GM12878 (cell line): ENCODE measurements around the gene CNNM4. TPM values are rescaled to one million over a fixed set of nuclear protein-coding genes. Genes with fewer than 3 reads are reported as not detected.

Experiments used
- ATAC-seq: fragments of 200-7000 bp; cut with Tn5 transposase; 3 replicates; pipeline ENCODE4 v1.9.1; 2020; ENCODE audit warnings: mild to moderate bottlenecking, moderate library complexity
- BruUV-seq: library from RNA; stranded (reverse); fragments of 400-500 nt; replicated peaks from 2 replicates; lab custom pipeline; 2021; lab: Mats Ljungman, UMichigan
- CTCF ChIA-PET: fragments of 300-600 bp; sonication (Branson Sonifier 250); formaldehyde crosslinking; extraction: SDS; loops from one replicate; lab custom pipeline; 2021; ENCODE audit warnings: inconsistent platforms; lab: Yijun Ruan, JAX
- POLR2A ChIA-PET: fragments of 350-600 bp; formaldehyde crosslinking; extraction: SDS; loops from one replicate; lab custom pipeline; 2021; ENCODE audit warnings: inconsistent platforms; lab: Charles Lee
- RAD21 ChIA-PET: fragments of 300-600 bp; sonication (Branson Sonifier 250); formaldehyde crosslinking; loops from one replicate; lab custom pipeline; 2023; ENCODE audit warnings: antibody characterized with exemption; ENCODE audit not compliant: unreplicated experiment; lab: Charles Lee
- SMC1A ChIA-PET: fragments of 300-600 bp; sonication (Branson Sonifier 250); formaldehyde crosslinking; loops from one replicate; lab custom pipeline; 2023; ENCODE audit not compliant: unreplicated experiment, uncharacterized antibody; lab: Charles Lee
- DNase-seq: peaks from one replicate; pipeline ENCODE4 v3.0.0-alpha.2; 2011; ENCODE audit warnings: low read depth, low spot score
- FAIRE-seq: peaks from 3 replicates; lab custom pipeline; 2011; peaks lifted over from hg19 to GRCh38; lab: Jason Lieb, UNC
- H2AFZ ChIP-seq: 2 replicates; pipeline ENCODE4 v1.6.0; 2011; ENCODE audit warnings: low read depth, low read length, control low read depth; ENCODE audit not compliant: control insufficient read depth
- H3K27ac ChIP-seq: 2 replicates; pipeline ENCODE4 v1.5.1; 2011; ENCODE audit warnings: control low read depth; ENCODE audit not compliant: control insufficient read depth, insufficient read depth
- H3K27me3 ChIP-seq, 2 experiments: replicated peaks in 1 of 2; 2 replicates each; pipeline versions ENCODE4 v1.6.0 to v1.6.1; 2011; ENCODE audit warnings: low read length in 1 of 2; ENCODE audit not compliant: control insufficient read depth in 2 of 2, insufficient read depth in 2 of 2
- H3K36me3 ChIP-seq, 2 experiments: 2 replicates each; pipeline ENCODE4 v1.5.1; 2011; ENCODE audit warnings: low read length in 1 of 2; ENCODE audit not compliant: control insufficient read depth in 2 of 2, insufficient read depth in 2 of 2
- H3K4me1 ChIP-seq: 2 replicates; pipeline ENCODE4 v1.6.1; 2011; ENCODE audit warnings: mild to moderate bottlenecking, low read length, moderate library complexity, mixed read lengths; ENCODE audit not compliant: control insufficient read depth, insufficient read depth
- H3K4me2 ChIP-seq: 2 replicates; pipeline ENCODE4 v1.6.0; 2011; ENCODE audit warnings: control low read depth; ENCODE audit not compliant: control insufficient read depth, insufficient read depth
- H3K4me3 ChIP-seq: fragments of 200-600 bp; sonication (generic); 2 replicates; pipeline ENCODE4 v1.5.1; 2016
- H3K79me2 ChIP-seq: 2 replicates; pipeline ENCODE4 v1.6.0; 2011; ENCODE audit warnings: low read length; ENCODE audit not compliant: control insufficient read depth, insufficient read depth
- H3K9ac ChIP-seq: 2 replicates; pipeline ENCODE4 v1.8.0; 2011; ENCODE audit warnings: low read length, control low read depth, mixed read lengths; ENCODE audit not compliant: control insufficient read depth, insufficient read depth
- H3K9me3 ChIP-seq: replicated peaks from 3 replicates; pipeline ENCODE4 v1.5.1; 2011; ENCODE audit warnings: mild to moderate bottlenecking, low read length; ENCODE audit not compliant: control insufficient read depth, insufficient read depth
- H4K20me1 ChIP-seq: 2 replicates; pipeline ENCODE4 v1.6.0; 2011; ENCODE audit not compliant: control insufficient read depth, insufficient read depth
- BCLAF1 ChIP-seq: fragments of 450-650 bp; IDR thresholded peaks from 2 replicates; pipeline ENCODE4 v1.6.1; 2017; ENCODE audit warnings: antibody characterized with exemption, mild to moderate bottlenecking, moderate library complexity
- CHD1 ChIP-seq: IDR thresholded peaks from 2 replicates; pipeline ENCODE4 v1.6.1; 2012; ENCODE audit warnings: low read depth, low read length, improper control_type of control experiment
- ETV6 ChIP-seq, 2 experiments: fragments of 450-650 bp in 1 of 2; IDR thresholded peaks in 1 of 2; conservative IDR thresholded peaks in 1 of 2; 2 replicates each; pipeline ENCODE4 v1.6.1; 2014; ENCODE audit warnings: antibody characterized with exemption in 1 of 2, borderline replicate concordance in 1 of 2, low read depth in 1 of 2, mild to moderate bottlenecking in 1 of 2, moderate library complexity in 1 of 2
- FOS ChIP-seq: IDR thresholded peaks from 3 replicates; pipeline ENCODE4 v1.6.1; 2011; ENCODE audit warnings: borderline replicate concordance; ENCODE audit not compliant: insufficient read length; ENCODE audit errors: extremely low read depth
- IKZF2 ChIP-seq, 2 experiments: fragments of 450-650 bp; IDR thresholded peaks; 2 replicates each; pipeline ENCODE4 v1.6.1; 2017; ENCODE audit warnings: mild to moderate bottlenecking in 2 of 2, moderate library complexity in 2 of 2
- LARP7 ChIP-seq: fragments of 450-650 bp; IDR thresholded peaks from 2 replicates; pipeline ENCODE4 v1.6.1; 2017; ENCODE audit warnings: mild to moderate bottlenecking
- MXI1 ChIP-seq: fragments of 150-350 bp; IDR thresholded peaks from 2 replicates; pipeline ENCODE4 v1.6.1; 2011; ENCODE audit warnings: low read depth, mild to moderate bottlenecking, inconsistent platforms, low read length, improper control_type of control experiment
- POLR2A ChIP-seq: IDR thresholded peaks from 2 replicates; pipeline ENCODE4 v1.6.1; 2011; ENCODE audit warnings: low read depth, mild to moderate bottlenecking, low read length
- RAD51 ChIP-seq: fragments of 450-650 bp; IDR thresholded peaks from 2 replicates; pipeline ENCODE4 v1.6.1; 2016; ENCODE audit warnings: moderate library complexity, mild to moderate bottlenecking, inconsistent platforms
- SIX5 ChIP-seq: IDR thresholded peaks from 2 replicates; pipeline ENCODE4 v1.6.1; 2011; ENCODE audit warnings: mild to moderate bottlenecking, low read depth, low read length, moderate library complexity; ENCODE audit not compliant: severe bottlenecking
- SMAD5 ChIP-seq: IDR thresholded peaks from 2 replicates; pipeline ENCODE4 v1.6.1; 2016; ENCODE audit warnings: antibody characterized with exemption, low read depth
- SRF ChIP-seq, 2 experiments: IDR thresholded peaks; 2 replicates each; pipeline ENCODE4 v1.6.1; 2011; ENCODE audit warnings: low read depth in 2 of 2, low read length in 2 of 2, mild to moderate bottlenecking in 1 of 2, moderate library complexity in 1 of 2
- STAT1 ChIP-seq: fragments of 450-650 bp; conservative IDR thresholded peaks from 2 replicates; pipeline ENCODE4 v1.6.1; 2014; ENCODE audit warnings: antibody characterized with exemption, mild to moderate bottlenecking
- TAF1 ChIP-seq: IDR thresholded peaks from 2 replicates; pipeline ENCODE4 v1.6.1; 2011; ENCODE audit warnings: mild to moderate bottlenecking, low read depth, low read length, borderline replicate concordance
- WRNIP1 ChIP-seq: IDR thresholded peaks from 2 replicates; pipeline ENCODE4 v1.6.1; 2011; ENCODE audit warnings: low read depth, low read length, improper control_type of control experiment, borderline replicate concordance
- ZNF24 ChIP-seq: fragments of 450-650 bp; IDR thresholded peaks from 2 replicates; pipeline ENCODE4 v1.6.1; 2017; ENCODE audit warnings: antibody characterized with exemption, mild to moderate bottlenecking
- WGBS: methylation state at CpG from one replicate; pipeline ENCODE4 v1.1.6; 2016; ENCODE audit warnings: low lambda C conversion rate; ENCODE audit not compliant: insufficient replicate concordance, insufficient coverage; ENCODE audit errors: missing lambda C conversion rate; 5-methylcytosine and 5-hydroxymethylcytosine counted together
- in situ Hi-C: fragments of 300-500 bp; cut with MboI; formaldehyde crosslinking; loops from 9 replicates; pipeline ENCODE4 v1.14.3; 2018; ENCODE audit warnings: mixed read lengths
- intact Hi-C: fragments of 100-400 bp; cut with micrococcal nuclease; formaldehyde crosslinking; loops from one replicate; pipeline ENCODE4 v1.14.2; 2022; ENCODE audit not compliant: unreplicated experiment
- polyA plus RNA-seq, 11 experiments: library from polyadenylated mRNA; depleted of rRNA in 4 of 11; unstranded in 6 of 11; stranded (reverse) in 5 of 11; fragments of >200 nt; fragmentation: Nextera tagmentation in 4 of 11; fragmentation: Illumina TruSeq in 1 of 11; extraction: Ambion mirVana in 4 of 11; extraction: Trizol in 1 of 11; gene quantifications; 1 replicate in 1 of 11; 2 replicates in 10 of 11; pipeline versions ENCODE4 v1.2.1 to v1.2.3, GENCODE V29; 2011 to 2016; ENCODE audit warnings: inconsistent platforms in 2 of 11, missing spikeins in 2 of 11, low read depth in 1 of 11
- total RNA-seq, 4 experiments: library from RNA; depleted of rRNA in 3 of 4; stranded (reverse); fragments of >200 nt in 3 of 4; fragmentation: Illumina TruSeq in 1 of 4; extraction: Trizol in 1 of 4; gene quantifications; 2 replicates each; pipeline versions ENCODE4 v1.2.1 to v1.2.3, GENCODE V29; 2013 to 2021
- TF ChIP-seq, protein P1 (sequence below): fragments of 450-650 bp; IDR thresholded peaks from 2 replicates; pipeline ENCODE4 v1.6.1; 2017; ENCODE audit warnings: mild to moderate bottlenecking, low read depth, inconsistent platforms; ENCODE audit not compliant: poor library complexity, severe bottlenecking
- TF ChIP-seq, protein P2 (sequence below): fragments of 450-650 bp; IDR thresholded peaks from 2 replicates; pipeline ENCODE4 v1.6.1; 2014; ENCODE audit warnings: mild to moderate bottlenecking

CNNM4 gene
- total and polyA plus RNA-seq, 10 of the 15 experiments (the other 5 are each of a cell fraction or from before 2014, with no cell fraction given): 2.4 to 13.8 (median 8.1) TPM

DNA sequence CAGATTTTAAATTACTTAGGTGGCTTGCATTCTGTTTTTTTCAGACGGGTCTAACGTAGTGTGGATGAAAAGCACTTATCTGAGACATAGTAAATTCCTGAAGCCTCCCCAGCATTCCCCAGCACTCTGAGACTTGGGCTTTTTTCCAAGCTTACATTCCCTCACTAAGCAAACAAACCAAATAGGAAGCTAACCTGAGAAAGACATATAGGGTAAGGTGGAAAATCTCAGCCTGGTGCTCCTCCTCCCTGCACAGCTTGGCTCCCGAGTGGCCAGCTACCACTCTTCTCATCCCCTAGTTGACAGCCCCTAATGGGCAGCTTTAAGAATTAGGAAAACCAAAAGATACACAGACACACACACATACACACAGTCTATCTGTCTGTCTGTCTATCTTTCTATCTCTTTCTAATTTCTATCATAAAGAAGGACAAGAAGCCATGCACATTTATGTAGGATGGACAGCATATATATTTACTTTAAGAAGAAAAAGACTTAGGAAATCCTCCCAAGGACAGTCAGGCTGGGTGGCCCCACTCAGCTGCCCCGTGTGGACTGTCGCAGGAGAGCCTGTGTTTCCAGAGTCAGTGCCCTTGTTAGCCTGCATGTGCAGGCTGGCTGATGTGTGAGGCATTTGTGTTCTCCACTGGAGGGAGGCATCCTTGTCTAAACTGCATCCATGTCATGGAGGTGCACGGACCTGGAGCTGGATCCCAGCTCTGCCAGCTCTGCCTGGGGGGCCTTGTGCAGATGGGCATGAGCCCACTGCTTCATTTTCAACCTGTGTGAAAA lies 63.6 kb downstream of the CNNM4 start (continued):
- TF ChIP-seq, protein P1, sequence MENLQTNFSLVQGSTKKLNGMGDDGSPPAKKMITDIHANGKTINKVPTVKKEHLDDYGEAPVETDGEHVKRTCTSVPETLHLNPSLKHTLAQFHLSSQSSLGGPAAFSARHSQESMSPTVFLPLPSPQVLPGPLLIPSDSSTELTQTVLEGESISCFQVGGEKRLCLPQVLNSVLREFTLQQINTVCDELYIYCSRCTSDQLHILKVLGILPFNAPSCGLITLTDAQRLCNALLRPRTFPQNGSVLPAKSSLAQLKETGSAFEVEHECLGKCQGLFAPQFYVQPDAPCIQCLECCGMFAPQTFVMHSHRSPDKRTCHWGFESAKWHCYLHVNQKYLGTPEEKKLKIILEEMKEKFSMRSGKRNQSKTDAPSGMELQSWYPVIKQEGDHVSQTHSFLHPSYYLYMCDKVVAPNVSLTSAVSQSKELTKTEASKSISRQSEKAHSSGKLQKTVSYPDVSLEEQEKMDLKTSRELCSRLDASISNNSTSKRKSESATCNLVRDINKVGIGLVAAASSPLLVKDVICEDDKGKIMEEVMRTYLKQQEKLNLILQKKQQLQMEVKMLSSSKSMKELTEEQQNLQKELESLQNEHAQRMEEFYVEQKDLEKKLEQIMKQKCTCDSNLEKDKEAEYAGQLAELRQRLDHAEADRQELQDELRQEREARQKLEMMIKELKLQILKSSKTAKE: no peak
- TF ChIP-seq ZNF24 (no peak), IKZF2 (IDR thresholded peaks at IDR 0.05) (no peak), TAF1 (no peak)

DNA sequence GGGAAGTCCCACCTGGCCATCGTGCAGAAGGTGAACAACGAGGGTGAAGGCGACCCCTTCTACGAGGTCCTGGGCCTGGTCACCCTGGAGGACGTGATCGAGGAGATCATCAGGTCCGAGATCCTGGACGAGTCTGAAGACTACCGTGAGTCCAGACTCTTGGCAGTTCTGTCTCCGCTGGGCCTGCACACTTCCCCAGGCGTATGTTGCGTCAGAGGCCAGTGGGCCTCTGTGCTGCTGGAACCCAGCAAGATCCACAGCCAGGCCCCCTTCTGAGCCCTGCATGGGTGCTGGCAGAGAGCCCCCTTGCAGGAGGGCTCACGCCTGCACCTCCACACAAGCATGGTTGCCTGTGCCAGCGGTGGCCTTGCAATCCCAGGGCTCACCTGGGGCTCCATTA lies 64.4 kb downstream of the CNNM4 start:
- Histone ChIP-seq H3K36me3 (peaks cover 7 to 13% of the 10 kb centered on the region in 2 experiments; a peak in 3 of 4 replicates), H3K4me2 (no peak overlapping the region), H3K27me3 (no peaks in the 10 kb centered on the region), H3K9me3 (no peaks in the 10 kb centered on the region), H4K20me1 (0 out of 2 replicates have a peak, but pooled peaks cover 3% of the 10 kb centered on the region), H2AFZ (no peak overlapping the region), H3K4me3 (no peak overlapping the region), H3K27ac (no peak overlapping the region), H3K79me2 (peaks cover 4% of the 10 kb centered on the region), H3K9ac (no peak overlapping the region), H3K4me1 (no peaks in the 10 kb centered on the region)
- no TSS peak for BruUV-seq
- no peak for DNase-seq
- ATAC-seq: no peak
- CTCF ChIA-PET: no interaction called here
- WGBS: 96% methylated on average over 14 of the region's 14 CpGs
- POLR2A ChIA-PET: no interaction called here
- SMC1A ChIA-PET: no interaction called here
- intact Hi-C loops (no loop called here), in situ Hi-C loops (no loop called here)
- RAD21 ChIA-PET: no interaction called here
- no peak for FAIRE-seq
- TF ChIP-seq MXI1: no peak
- no peak for TF ChIP-seq STAT1
- no peak for TF ChIP-seq FOS
- TF ChIP-seq SIX5: no peak
- no peak for TF ChIP-seq LARP7
- TF ChIP-seq POLR2A: no peak
- no peak for TF ChIP-seq BCLAF1
- TF ChIP-seq RAD51: no peak
- no peak for TF ChIP-seq SMAD5
- TF ChIP-seq, protein P2, sequence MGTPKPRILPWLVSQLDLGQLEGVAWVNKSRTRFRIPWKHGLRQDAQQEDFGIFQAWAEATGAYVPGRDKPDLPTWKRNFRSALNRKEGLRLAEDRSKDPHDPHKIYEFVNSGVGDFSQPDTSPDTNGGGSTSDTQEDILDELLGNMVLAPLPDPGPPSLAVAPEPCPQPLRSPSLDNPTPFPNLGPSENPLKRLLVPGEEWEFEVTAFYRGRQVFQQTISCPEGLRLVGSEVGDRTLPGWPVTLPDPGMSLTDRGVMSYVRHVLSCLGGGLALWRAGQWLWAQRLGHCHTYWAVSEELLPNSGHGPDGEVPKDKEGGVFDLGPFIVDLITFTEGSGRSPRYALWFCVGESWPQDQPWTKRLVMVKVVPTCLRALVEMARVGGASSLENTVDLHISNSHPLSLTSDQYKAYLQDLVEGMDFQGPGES: no peak
- TF ChIP-seq WRNIP1: no peak
- TF ChIP-seq SRF (IDR thresholded peaks at IDR 0.05; ENCODE audit: low read depth in 2 of 2, low read length in 2 of 2): no peak
- TF ChIP-seq ETV6 (conservative IDR thresholded peaks at IDR 0.05 in 1 of 2, IDR thresholded peaks at IDR 0.05 in 1 of 2; ENCODE audit: borderline replicate concordance in 1 of 2, low read depth in 1 of 2): no peak
- TF ChIP-seq CHD1: no peak
